ENCODE data around the gene UBE2D3.

DNA sequence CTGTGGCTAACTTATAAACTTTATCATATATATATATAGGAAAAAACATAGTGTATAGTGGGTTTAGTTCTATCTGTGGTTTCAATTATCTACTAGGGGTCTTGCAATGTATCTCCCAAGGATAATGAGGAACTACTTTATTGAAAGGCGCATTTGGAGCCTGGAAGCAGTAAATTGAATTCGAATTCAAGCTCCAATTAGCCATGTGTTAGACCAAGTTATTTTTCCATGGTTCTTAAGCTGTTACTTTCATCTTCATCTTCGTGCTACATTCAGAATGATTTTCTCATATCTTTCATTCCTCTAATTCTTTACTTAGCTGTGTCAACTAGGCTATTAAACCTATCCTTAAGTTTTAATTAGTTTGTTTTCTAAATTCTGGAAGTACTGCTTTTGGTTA lies 39.4 kb downstream of the UBE2D3 start:
- TF ChIP-seq CTCF (IDR thresholded peaks at IDR 0.05), result no peak
- TF ChIP-seq POLR2A (IDR thresholded peaks at IDR 0.05), result no peak
- TF ChIP-seq POLR2AphosphoS5 (IDR thresholded peaks at IDR 0.05), result no peak

Measured in suprapubic skin (tissue), 4 donors.